ENCODE results near the gene DNAH2. TPM values are rescaled to one million over a fixed set of nuclear protein-coding genes. Genes with fewer than 3 reads are reported as not detected.

DNAH2 gene
- total and polyA plus RNA-seq, 7 donors = under 0.01 to 0.36 (median 0.30) TPM; not detected in 3

- no peak for TF ChIP-seq POLR2AphosphoS5 (IDR thresholded peaks at IDR 0.05)
- no peak for TF ChIP-seq CTCF (IDR thresholded peaks at IDR 0.05)
- no peak for TF ChIP-seq POLR2A (IDR thresholded peaks at IDR 0.05)
- no peak for TF ChIP-seq EP300 (IDR thresholded peaks at IDR 0.05)
- no peaks in the 10 kb centered on the region for H3K27me3 ChIP-seq
- intact Hi-C loops (cut with DNase I) = no loop called here
- H3K4me1 ChIP-seq = peaks cover 0 to 48% (median 29%) of the 10 kb centered on the region in 4 donors
- WGBS, 2 donors = 87 to 90% methylated on average over 34 of the region's 34 CpGs
- peaks cover 34 to 65% (median 50%) of the 10 kb centered on the region in 4 donors for H3K36me3 ChIP-seq
- no peak overlapping the region for H3K4me3 ChIP-seq
- peak; percentile 69 for DNase-seq
- no peak overlapping the region for H3K27ac ChIP-seq
- no peaks in the 10 kb centered on the region for H3K9me3 ChIP-seq
Observed at GRCh38 chr17:7846765-7847661, 129.5 kb downstream of the DNAH2 start.

GRCh38 chr17:7848131-7848579, 130.6 kb downstream of the DNAH2 start:
- DNase-seq = peak; percentile 64
- TF ChIP-seq CTCF (IDR thresholded peaks at IDR 0.05) (no peak), POLR2A (IDR thresholded peaks at IDR 0.05) (no peak), POLR2AphosphoS5 (IDR thresholded peaks at IDR 0.05) (no peak), EP300 (IDR thresholded peaks at IDR 0.05) (no peak)
- 86 to 87% methylated on average over 20 of the region's 20 CpGs for WGBS, 2 donors
- Histone ChIP-seq H3K4me3 (no peak overlapping the region), H3K9me3 (no peaks in the 10 kb centered on the region), H3K36me3 (peaks cover 39 to 76% (median 58%) of the 10 kb centered on the region in 4 donors), H3K27ac (no peak overlapping the region), H3K4me1 (peaks cover 0 to 41% (median 27%) of the 10 kb centered on the region in 4 donors), H3K27me3 (no peaks in the 10 kb centered on the region)
- intact Hi-C loops (cut with DNase I) = no loop called here

- TF ChIP-seq POLR2A (IDR thresholded peaks at IDR 0.05) = no peak
- no peak for TF ChIP-seq POLR2AphosphoS5 (IDR thresholded peaks at IDR 0.05)
- TF ChIP-seq EP300 (IDR thresholded peaks at IDR 0.05) = no peak
- TF ChIP-seq CTCF (IDR thresholded peaks at IDR 0.05) = no peak
- no peak overlapping the region for H3K27ac ChIP-seq
- H3K27me3 ChIP-seq = no peaks in the 10 kb centered on the region
- no peak overlapping the region for H3K4me3 ChIP-seq
- H3K9me3 ChIP-seq = no peaks in the 10 kb centered on the region
- H3K4me1 ChIP-seq = peaks cover 0 to 35% (median 26%) of the 10 kb centered on the region in 4 donors
- intact Hi-C loops (cut with DNase I) = no loop called here
- H3K36me3 ChIP-seq = peaks cover 45 to 82% (median 62%) of the 10 kb centered on the region in 4 donors
- 92 to 94% methylated on average over 21 of the region's 21 CpGs for WGBS, 2 donors
- DNase-seq = no peak
Observed at GRCh38 chr17:7848739-7849129, 131.2 kb downstream of the DNAH2 start.

- Histone ChIP-seq H3K4me3 (no peak overlapping the region), H3K36me3 (peaks cover 45 to 86% (median 64%) of the 10 kb centered on the region in 4 donors), H3K27me3 (no peaks in the 10 kb centered on the region), H3K27ac (peak overlapping the region in 1 of 4 donors; percentile 5), H3K9me3 (no peaks in the 10 kb centered on the region), H3K4me1 (peaks cover 0 to 30% (median 24%) of the 10 kb centered on the region in 4 donors)
- 84 to 90% methylated on average over 35 of the region's 35 CpGs for whole genome bisulfite sequencing, 2 donors
- peak; percentile 59 for DNase-seq
- intact Hi-C loops (cut with DNase I) = no loop called here
- TF ChIP-seq CTCF (IDR thresholded peaks at IDR 0.05) (no peak), POLR2AphosphoS5 (IDR thresholded peaks at IDR 0.05) (no peak), EP300 (IDR thresholded peaks at IDR 0.05) (no peak), POLR2A (IDR thresholded peaks at IDR 0.05) (no peak)
Observed at GRCh38 chr17:7849130-7849750, 131.7 kb downstream of the DNAH2 start.

Data from sigmoid colon (tissue), 7 donors.